Keratinocyte (primary cell): Measurements from ENCODE around the gene D2HGDH. TPM values are rescaled to one million over a fixed set of nuclear protein-coding genes. Genes with fewer than 3 reads are reported as not detected.
A peak's percentile ranks its signal among the peaks of the same experiment; 100 is the strongest.

Experiments used
- DNase-seq: peaks from one replicate; pipeline ENCODE4 v3.0.0-alpha.2; 2011; ENCODE audit warnings: low read depth, missing footprints, low spot score
- FAIRE-seq: peaks from 2 replicates; lab custom pipeline; 2011; peaks lifted over from hg19 to GRCh38; lab: Jason Lieb, UNC
- H2AFZ ChIP-seq: 2 replicates; pipeline ENCODE4 v1.6.0; 2012; ENCODE audit warnings: low read length, control low read depth, inconsistent platforms; ENCODE audit not compliant: control insufficient read depth
- H3K27ac ChIP-seq: 2 replicates; pipeline ENCODE4 v1.5.1; 2011; ENCODE audit warnings: low read length; ENCODE audit not compliant: control insufficient read depth, insufficient read depth
- H3K27me3 ChIP-seq: 3 replicates; pipeline ENCODE4 v1.6.0; 2011; ENCODE audit warnings: low read length; ENCODE audit not compliant: control insufficient read depth, insufficient read depth; ENCODE audit errors: extremely low read depth
- H3K36me3 ChIP-seq, 2 experiments: 2 replicates in 1 of 2; 3 replicates in 1 of 2; pipeline ENCODE4 v1.5.1; 2011; ENCODE audit warnings: low read length in 2 of 2, mild to moderate bottlenecking in 1 of 2; ENCODE audit not compliant: control insufficient read depth in 2 of 2, insufficient read depth in 2 of 2; ENCODE audit errors: extremely low read depth in 1 of 2
- H3K4me1 ChIP-seq: 3 replicates; pipeline ENCODE4 v1.5.1; 2011; ENCODE audit warnings: low read length; ENCODE audit not compliant: control insufficient read depth, insufficient read depth; ENCODE audit errors: extremely low read depth
- H3K4me2 ChIP-seq: 3 replicates; pipeline ENCODE4 v1.6.0; 2011; ENCODE audit warnings: low read depth, low read length; ENCODE audit not compliant: control insufficient read depth, insufficient read depth; ENCODE audit errors: extremely low read depth
- H3K4me3 ChIP-seq, 3 experiments: fragments of 200-600 bp in 1 of 3; sonication (generic) in 1 of 3; 2 replicates in 2 of 3; 3 replicates in 1 of 3; pipeline ENCODE4 v1.5.1; 2011 to 2016; ENCODE audit warnings: low read length in 3 of 3, mild to moderate bottlenecking in 3 of 3, control low read depth in 2 of 3, inconsistent platforms in 1 of 3, low read depth in 1 of 3, mixed read lengths in 1 of 3, mixed run types in 1 of 3, moderate library complexity in 1 of 3; ENCODE audit not compliant: control insufficient read depth in 2 of 3, insufficient read depth in 2 of 3; ENCODE audit errors: extremely low read depth in 1 of 3
- H3K79me2 ChIP-seq: 2 replicates; pipeline ENCODE4 v1.6.0; 2012; ENCODE audit warnings: low read length; ENCODE audit not compliant: control insufficient read depth, insufficient read depth
- H3K9ac ChIP-seq: 3 replicates; pipeline ENCODE4 v1.6.0; 2011; ENCODE audit warnings: low read length; ENCODE audit not compliant: control insufficient read depth, insufficient read depth; ENCODE audit errors: extremely low read depth
- H3K9me1 ChIP-seq: 3 replicates; pipeline ENCODE4 v1.6.0; 2011; ENCODE audit warnings: low read length; ENCODE audit not compliant: control insufficient read depth, insufficient read depth; ENCODE audit errors: extremely low read depth
- H3K9me3 ChIP-seq: 2 replicates; pipeline ENCODE4 v1.5.1; 2012; ENCODE audit warnings: low read depth, low read length; ENCODE audit not compliant: control insufficient read depth
- H4K20me1 ChIP-seq: 3 replicates; pipeline ENCODE4 v1.6.0; 2011; ENCODE audit warnings: low read length; ENCODE audit not compliant: control insufficient read depth, insufficient read depth; ENCODE audit errors: extremely low read depth
- CTCF ChIP-seq, 3 experiments: IDR thresholded peaks in 1 of 3; conservative IDR thresholded peaks in 1 of 3; optimal IDR thresholded peaks in 1 of 3; 2 replicates in 2 of 3; 3 replicates in 1 of 3; pipeline versions ENCODE3 to v1.5.1; 2011; ENCODE audit warnings: low read length in 3 of 3, mild to moderate bottlenecking in 3 of 3, moderate library complexity in 2 of 3, control low read depth in 1 of 3, inconsistent platforms in 1 of 3; ENCODE audit not compliant: insufficient read depth in 2 of 3; ENCODE audit errors: extremely low read depth in 1 of 3
- EZH2 ChIP-seq: IDR thresholded peaks from one replicate; pipeline ENCODE4 v1.6.1; 2012; ENCODE audit warnings: inconsistent platforms, mild to moderate bottlenecking, low read length, moderate library complexity
- dilution Hi-C: fragments of 300-500 bp; cut with MboI; formaldehyde crosslinking; loops from one replicate; pipeline ENCODE4 v1.7.0; 2020; ENCODE audit warnings: low sequenced_read_pairs; ENCODE audit not compliant: extremely low pct_ligation_motif_present
- polyA plus RNA-seq, 5 experiments: library from polyadenylated mRNA; depleted of rRNA in 3 of 5; stranded (reverse) in 3 of 5; stranded (forward) in 1 of 5; unstranded in 1 of 5; fragments of >200 nt; gene quantifications; 1 replicate in 1 of 5; 2 replicates in 3 of 5; 3 replicates in 1 of 5; pipeline versions ENCODE4 v1.2.1 to v1.2.3, GENCODE V29; 2011 to 2012; ENCODE audit warnings: missing spikeins in 2 of 5, low read depth in 1 of 5, low replicate concordance in 1 of 5

The D2HGDH gene
- polyA plus RNA-seq, 1 donor (not counting 4 experiments of a cell fraction or from before 2014, with no cell fraction given), result 5.4 TPM

- TF ChIP-seq CTCF (optimal IDR thresholded peaks at IDR 0.05 in 1 of 3, IDR thresholded peaks at IDR 0.05 in 1 of 3, conservative IDR thresholded peaks at IDR 0.05 in 1 of 3; ENCODE audit: extremely low read depth in 1 of 3, insufficient read depth in 2 of 3, low read length in 3 of 3), result no peak
- TF ChIP-seq EZH2, result no peak
- H2AFZ ChIP-seq, result no peak overlapping the region
- H3K27ac ChIP-seq, result peak overlapping the region; percentile 58
- peak overlapping the region; percentile 94 for H3K4me2 ChIP-seq
- peak overlapping the region; percentile 81 for H3K9ac ChIP-seq
- H4K20me1 ChIP-seq, result no peaks in the 10 kb centered on the region
- no peaks in the 10 kb centered on the region for H3K27me3 ChIP-seq
- H3K9me1 ChIP-seq, result no peaks in the 10 kb centered on the region
- no peak for DNase-seq
- H3K4me1 ChIP-seq, result no peaks in the 10 kb centered on the region
- dilution Hi-C loops, result no loop called here
- no peaks in the 10 kb centered on the region for H3K9me3 ChIP-seq
- H3K4me3 ChIP-seq, result peak overlapping the region; percentile 80 to 85 (median 85)
- no peak for FAIRE-seq
- H3K79me2 ChIP-seq, result peaks cover 9% of the 10 kb centered on the region
- peaks cover 4 to 17% of the 10 kb centered on the region in 2 experiments for H3K36me3 ChIP-seq
Measured at GRCh38 chr2:241703032-241703604, 31.3 kb upstream of the D2HGDH start.

GRCh38 chr2:241706537-241706936 is 27.9 kb upstream of the D2HGDH start:
- no peak overlapping the region for H3K27ac ChIP-seq
- H3K9me3 ChIP-seq, result no peaks in the 10 kb centered on the region
- DNase-seq, result no peak
- H2AFZ ChIP-seq, result no peak overlapping the region
- no peak overlapping the region for H3K9ac ChIP-seq
- H3K79me2 ChIP-seq, result peaks cover 9% of the 10 kb centered on the region
- no peaks in the 10 kb centered on the region for H3K9me1 ChIP-seq
- H3K27me3 ChIP-seq, result no peaks in the 10 kb centered on the region
- dilution Hi-C loops, result no loop called here
- H3K36me3 ChIP-seq, result peaks cover 14 to 29% of the 10 kb centered on the region in 2 experiments
- no peak overlapping the region for H3K4me2 ChIP-seq
- FAIRE-seq, result no peak
- H3K4me3 ChIP-seq, result no peak overlapping the region
- no peaks in the 10 kb centered on the region for H4K20me1 ChIP-seq
- TF ChIP-seq EZH2, result no peak
- TF ChIP-seq CTCF (optimal IDR thresholded peaks at IDR 0.05 in 1 of 3, IDR thresholded peaks at IDR 0.05 in 1 of 3, conservative IDR thresholded peaks at IDR 0.05 in 1 of 3; ENCODE audit: extremely low read depth in 1 of 3, insufficient read depth in 2 of 3, low read length in 3 of 3), result no peak
- no peaks in the 10 kb centered on the region for H3K4me1 ChIP-seq
